ENCODE data around the gene POLD2. TPM values are rescaled to one million over a fixed set of nuclear protein-coding genes. Genes with fewer than 3 reads are reported as not detected.

The POLD2 gene
- total RNA-seq, 1 experiment from 2014 or later: 185 TPM

- DNase-seq (ENCODE audit: low spot score): no peak
Observed at GRCh38 chr7:44152971-44153947, 29.9 kb upstream of the POLD2 start.

- DNase-seq (ENCODE audit: low spot score): no peak
Observed at GRCh38 chr7:44151956-44152355, 28.6 kb upstream of the POLD2 start.

- DNase-seq (ENCODE audit: low spot score): no peak
Observed at GRCh38 chr7:44150966-44151941, 27.9 kb upstream of the POLD2 start.

- no peak for DNase-seq (ENCODE audit: low spot score)
Observed at GRCh38 chr7:44150466-44150832, 27.1 kb upstream of the POLD2 start.

GRCh38 chr7:44149571-44150465, 26.5 kb upstream of the POLD2 start:
- DNase-seq (ENCODE audit: low spot score): no peak

GRCh38 chr7:44148961-44149536, 25.7 kb upstream of the POLD2 start:
- DNase-seq (ENCODE audit: low spot score): no peak

GRCh38 chr7:44148166-44148565, 24.8 kb upstream of the POLD2 start:
- no peak for DNase-seq (ENCODE audit: low spot score)

GRCh38 chr7:44147026-44147991, 24.0 kb upstream of the POLD2 start:
- no peak for DNase-seq (ENCODE audit: low spot score)

GRCh38 chr7:44145969-44146911, 22.9 kb upstream of the POLD2 start:
- no peak for DNase-seq (ENCODE audit: low spot score)

- no peak for DNase-seq (ENCODE audit: low spot score)
Observed at GRCh38 chr7:44145479-44145968, 22.2 kb upstream of the POLD2 start.

GRCh38 chr7:44144968-44145478, 21.7 kb upstream of the POLD2 start:
- DNase-seq (ENCODE audit: low spot score): no peak

GRCh38 chr7:44144426-44144967, 21.1 kb upstream of the POLD2 start:
- no peak for DNase-seq (ENCODE audit: low spot score)

GRCh38 chr7:44143646-44144250, 20.4 kb upstream of the POLD2 start:
- DNase-seq (ENCODE audit: low spot score): no peak

GRCh38 chr7:44142028-44142427, 18.7 kb upstream of the POLD2 start:
- DNase-seq (ENCODE audit: low spot score): no peak

GRCh38 chr7:44141221-44141850, 18.0 kb upstream of the POLD2 start, which contains the start of gene MYL7:
TSS of gene MYL7 (minus strand) at chr7:44141332. CDS start at chr7:44141305, 27 bp downstream.
- DNase-seq (ENCODE audit: low spot score): no peak

GRCh38 chr7:44140341-44140740, 17.0 kb upstream of the POLD2 start:
- DNase-seq (ENCODE audit: low spot score): no peak
